ENCODE data around the gene WDR75.

WDR75 gene

DNA sequence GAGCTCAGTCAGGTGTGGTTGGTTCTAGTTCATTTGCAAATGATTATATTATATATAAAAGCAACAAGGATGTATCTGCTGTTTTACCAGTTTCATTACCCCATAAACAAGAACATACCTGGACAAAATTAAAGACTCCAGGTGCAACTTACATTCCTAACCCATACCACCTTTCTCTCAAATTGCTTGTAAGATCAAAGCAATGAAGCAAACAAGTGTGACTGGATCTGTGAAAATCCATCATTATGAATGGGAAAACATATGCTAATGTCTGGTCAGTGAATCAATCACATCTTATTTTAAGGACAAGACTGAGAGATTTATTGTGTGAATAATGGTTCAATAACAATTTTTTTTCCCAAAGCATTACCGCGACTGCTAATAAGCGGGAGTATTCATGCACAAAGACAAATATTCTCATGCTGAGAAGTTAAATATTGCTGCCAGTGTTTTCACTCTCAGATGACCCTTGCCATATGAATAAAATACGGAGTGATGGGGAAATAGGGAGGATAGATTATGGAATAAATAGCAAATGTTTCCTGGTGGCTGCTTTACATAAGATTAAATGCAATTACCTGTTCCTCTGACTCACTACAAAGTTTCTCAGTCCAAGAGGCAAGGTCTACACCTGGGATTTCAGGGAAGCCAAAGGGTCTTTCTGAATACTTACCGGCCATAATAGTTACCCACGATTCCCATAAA is 59.3 kb downstream of the WDR75 start:
- no peak for DNase-seq (ENCODE audit: low read depth)

DNA sequence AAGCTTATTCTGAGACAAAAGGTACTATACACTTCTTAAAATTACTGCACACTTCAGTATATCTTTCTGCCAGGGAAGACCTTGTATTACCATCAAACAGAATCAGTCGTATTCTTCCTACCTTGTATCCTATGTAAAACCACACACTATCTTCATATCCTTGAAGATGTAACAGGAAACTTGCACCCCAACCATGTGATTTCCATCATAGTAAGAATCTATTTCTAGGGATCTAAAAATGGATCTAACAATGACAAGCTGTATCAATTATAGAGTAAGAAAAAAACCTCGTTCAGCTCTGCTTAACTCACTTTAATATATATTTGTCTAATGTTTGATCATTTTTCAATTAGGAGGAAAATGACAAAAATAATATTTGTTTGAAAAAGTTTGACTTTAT is 60.2 kb downstream of the WDR75 start:
- DNase-seq (ENCODE audit: low read depth) = no peak

- DNase-seq (ENCODE audit: low read depth) = no peak
Measured at GRCh38 chr2:189502714-189503113, 61.4 kb downstream of the WDR75 start.

DNA sequence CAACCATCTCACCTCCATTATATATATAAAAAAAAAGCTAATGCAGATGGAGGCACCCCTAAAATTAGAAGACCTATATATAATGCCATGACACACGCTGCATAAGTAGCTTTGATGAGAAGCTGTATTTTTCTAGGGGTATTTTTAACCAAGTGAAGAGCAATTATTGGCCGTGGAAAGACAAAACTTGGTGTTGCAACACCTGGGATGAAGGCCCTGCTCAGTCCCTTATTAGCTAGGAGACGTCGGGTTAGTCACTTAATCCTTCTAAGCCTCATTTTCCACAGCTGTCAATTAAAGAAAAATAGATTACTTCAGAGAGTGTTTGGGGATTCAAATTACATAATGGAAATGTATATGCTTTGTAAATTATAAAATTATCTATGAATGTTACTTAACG is 63.0 kb downstream of the WDR75 start:
- DNase-seq (ENCODE audit: low read depth) = no peak

DNA sequence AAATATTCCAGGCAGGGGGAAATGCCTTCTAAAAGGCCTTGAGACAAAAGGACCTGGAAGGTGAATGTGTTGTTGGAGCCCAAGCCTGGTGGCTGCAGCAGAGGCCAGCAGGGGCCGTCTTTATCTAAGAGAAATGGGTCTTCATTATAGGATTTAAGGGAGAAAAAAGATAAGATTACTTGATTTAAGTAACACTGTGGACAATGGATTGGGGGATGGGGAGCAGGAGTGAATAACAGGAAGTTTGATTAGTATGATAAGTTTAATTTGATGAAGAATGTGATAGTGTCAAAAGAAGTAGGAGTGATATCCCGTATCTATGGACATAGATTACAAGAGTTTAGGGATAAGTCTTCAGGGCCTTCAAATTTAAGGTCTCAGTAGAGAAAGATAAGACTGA is 64.2 kb downstream of the WDR75 start:
- DNase-seq (ENCODE audit: low read depth) = no peak

DNA sequence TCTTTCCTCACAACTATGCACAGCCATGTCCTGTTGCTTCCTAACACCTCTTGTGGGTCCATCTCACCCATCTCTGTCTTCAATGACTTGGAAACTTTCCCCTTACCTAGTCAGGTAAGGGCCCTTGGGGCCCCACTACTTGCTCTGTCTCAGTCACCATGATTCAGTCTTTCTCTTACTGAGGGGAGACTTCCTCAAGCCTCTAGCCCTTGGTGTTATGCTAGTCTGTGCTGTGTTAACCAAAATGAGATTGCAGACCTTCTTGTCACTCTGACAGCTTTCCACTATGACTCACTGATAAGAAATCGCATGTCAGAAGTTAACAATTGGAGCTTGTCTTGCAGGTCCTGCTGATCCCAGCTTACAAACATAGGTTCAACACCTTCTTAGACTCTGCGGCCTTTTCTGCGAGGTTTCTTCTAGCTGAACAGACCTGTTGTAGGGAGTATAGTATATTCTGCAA is 65.3 kb downstream of the WDR75 start:
- no peak for DNase-seq (ENCODE audit: low read depth)

DNA sequence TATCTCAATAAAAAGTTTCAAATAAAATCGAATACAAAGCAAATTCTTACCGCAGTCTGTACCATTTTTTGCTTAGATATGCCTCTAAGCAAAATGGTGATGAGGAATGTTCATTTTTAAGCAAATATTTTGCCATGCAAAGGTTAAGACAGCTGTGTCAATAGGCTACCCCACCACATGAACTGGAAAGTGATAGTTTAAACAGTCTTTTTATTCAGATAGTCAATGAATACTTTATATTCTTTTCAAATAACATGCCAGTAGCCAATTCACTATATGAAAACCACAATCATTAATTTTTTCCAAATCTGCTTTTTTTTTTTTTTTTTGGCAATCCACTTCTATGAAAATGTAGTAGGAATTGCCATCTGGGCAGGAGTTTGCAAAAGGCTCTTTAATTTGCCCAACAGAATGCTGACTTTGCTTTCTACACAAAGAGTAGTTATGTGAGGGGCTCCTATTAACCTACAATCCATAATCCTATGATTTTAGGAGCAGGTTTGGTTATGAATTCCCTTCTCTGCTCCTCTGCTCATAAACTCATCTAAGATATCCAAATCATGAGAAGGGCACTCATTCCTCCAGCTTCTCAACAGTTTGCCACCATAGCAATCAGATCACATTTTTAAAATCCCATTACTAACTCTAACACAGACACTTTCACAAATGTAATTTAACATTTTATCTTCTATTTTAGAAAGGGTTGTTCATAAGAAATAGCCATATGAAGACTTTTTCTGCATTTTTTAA is 70.1 kb downstream of the WDR75 start:
- no peak for DNase-seq (ENCODE audit: low read depth)

GRCh38 chr2:189511960-189512319 is 70.7 kb downstream of the WDR75 start:
- DNase-seq (ENCODE audit: low read depth) = no peak

DNA sequence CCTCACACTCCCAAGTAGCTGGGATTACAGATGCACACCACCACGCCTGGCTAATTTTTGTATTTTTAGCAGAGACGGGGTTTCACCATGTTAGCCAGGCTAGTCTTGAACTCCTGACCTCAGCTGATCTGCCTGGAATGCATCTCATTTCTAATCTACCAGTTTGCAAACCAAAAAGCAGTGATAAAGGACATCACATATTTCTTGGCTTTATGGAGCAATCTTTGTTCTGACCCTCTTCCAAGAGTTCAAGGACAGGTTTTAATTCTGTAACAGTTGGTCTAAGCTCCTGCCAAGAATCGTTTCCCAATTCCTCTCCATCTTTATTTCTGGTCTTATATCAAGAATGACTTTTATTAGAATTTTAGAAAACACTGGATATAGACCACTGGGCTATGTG is 71.6 kb downstream of the WDR75 start:
- no peak for DNase-seq (ENCODE audit: low read depth)

- no peak for DNase-seq (ENCODE audit: low read depth)
Measured at GRCh38 chr2:189514104-189514503, 72.8 kb downstream of the WDR75 start.

- DNase-seq (ENCODE audit: low read depth) = no peak
Measured at GRCh38 chr2:189515264-189515663, 74.0 kb downstream of the WDR75 start.

- DNase-seq (ENCODE audit: low read depth) = no peak
Measured at GRCh38 chr2:189516546-189516945, 75.3 kb downstream of the WDR75 start.

GRCh38 chr2:189517847-189518535 is 76.7 kb downstream of the WDR75 start:
- no peak for DNase-seq (ENCODE audit: low read depth)

GRCh38 chr2:189519631-189520387 is 78.5 kb downstream of the WDR75 start:
- no peak for DNase-seq (ENCODE audit: low read depth)

DNA sequence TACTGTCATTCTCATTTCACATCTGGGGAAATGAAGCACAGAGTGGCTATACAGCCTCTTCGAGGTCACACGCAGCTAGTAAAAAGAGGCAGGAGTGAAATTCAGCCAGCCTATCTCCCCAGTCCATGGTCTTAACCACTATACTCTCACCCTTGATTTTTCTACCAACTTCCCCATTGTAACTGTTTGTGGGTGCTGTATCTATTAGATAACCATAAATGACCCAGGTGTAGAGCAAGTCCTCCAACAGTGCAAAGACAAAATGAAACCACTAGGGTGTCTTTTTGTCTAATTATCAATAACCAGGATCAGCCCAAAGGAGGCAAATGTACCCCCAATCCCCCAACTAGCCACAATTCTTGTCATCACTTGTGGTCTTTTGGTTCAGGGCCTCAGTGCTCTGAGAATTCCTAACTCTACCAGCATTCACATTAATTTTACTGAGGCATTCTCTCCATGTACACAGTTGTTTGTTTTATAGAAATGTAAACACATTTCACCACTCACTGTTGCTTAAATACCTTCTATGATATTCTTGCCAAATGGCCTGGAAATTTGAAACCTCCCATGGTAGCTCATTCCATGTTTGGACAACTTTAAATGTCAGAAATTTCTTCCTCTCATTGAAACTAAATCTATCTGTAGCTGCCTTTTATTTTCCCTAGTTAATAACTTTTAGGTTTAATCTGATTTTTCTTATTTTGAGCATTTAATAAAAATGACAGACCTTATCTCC is 80.6 kb downstream of the WDR75 start:
- DNase-seq (ENCODE audit: low read depth) = no peak

GRCh38 chr2:189522435-189523151 is 81.3 kb downstream of the WDR75 start:
- DNase-seq (ENCODE audit: low read depth) = no peak

DNA sequence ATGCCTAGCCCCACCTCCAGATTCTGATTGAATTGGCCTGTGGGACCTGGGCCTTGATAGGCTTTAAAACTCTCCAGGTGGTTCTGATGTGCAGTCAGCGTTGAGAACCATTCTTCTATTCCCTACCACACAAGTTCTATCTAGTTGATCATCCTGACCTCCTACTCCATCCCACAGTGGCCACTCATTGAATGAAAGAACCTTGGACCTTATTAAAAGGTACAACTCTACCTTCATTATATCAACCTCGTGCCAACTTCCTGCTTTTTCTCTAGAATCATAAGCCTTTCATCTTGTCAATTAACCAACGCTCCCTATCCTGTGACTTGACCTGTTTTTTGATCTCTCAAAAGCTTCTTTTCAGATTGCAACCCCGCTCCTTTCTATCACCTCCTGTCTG is 83.5 kb downstream of the WDR75 start:
- DNase-seq (ENCODE audit: low read depth) = no peak

Measured in GM04504 (cell line).